Adrenal gland (tissue), 5 donors: ENCODE data around the gene IDH3A.

ENCODE experiments used
- POLR2A ChIP-seq, 2 donors: fragments of 450-650 bp; IDR thresholded peaks; one replicate each; pipeline ENCODE4 v1.6.1; 2017; ENCODE audit warnings: antibody characterized with exemption in 2 of 2, mild to moderate bottlenecking in 2 of 2, moderate library complexity in 1 of 2
- TF ChIP-seq, protein P1 (sequence below), 6 experiments: fragments of 450-650 bp in 4 of 6; fragments of 200-600 bp in 2 of 6; sonication (generic) in 1 of 6; IDR thresholded peaks; 1 replicate in 5 of 6; 2 replicates in 1 of 6; pipeline versions ENCODE4 v1.5.1 to v1.8.0; 2016 to 2021; ENCODE audit warnings: antibody characterized with exemption in 6 of 6, mild to moderate bottlenecking in 2 of 6, moderate library complexity in 1 of 6
- donor health status: DM: no; HTN: no; CAD: no.

DNA sequence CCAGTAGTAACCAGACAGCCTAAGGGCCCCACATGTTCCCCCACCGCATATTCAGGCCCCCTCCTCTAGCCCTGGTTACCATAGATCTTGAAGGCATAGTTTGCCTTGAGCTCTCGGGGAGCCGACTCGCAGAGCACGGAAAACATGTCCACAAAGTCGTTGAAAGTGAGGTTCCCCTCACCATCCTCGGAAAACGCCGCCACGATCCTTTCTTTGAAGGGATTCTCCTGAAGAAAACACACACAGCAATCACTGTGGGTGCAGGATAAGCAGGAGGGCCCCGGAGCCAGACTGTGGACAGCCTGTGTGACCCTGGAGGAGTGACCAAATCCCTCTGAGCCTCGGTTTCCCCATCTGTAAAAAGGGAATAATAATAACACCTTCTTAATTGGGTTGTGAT, 40.0 kb upstream of the IDH3A start:
- no peak for TF ChIP-seq POLR2A (IDR thresholded peaks at IDR 0.05)
- TF ChIP-seq, protein P1, sequence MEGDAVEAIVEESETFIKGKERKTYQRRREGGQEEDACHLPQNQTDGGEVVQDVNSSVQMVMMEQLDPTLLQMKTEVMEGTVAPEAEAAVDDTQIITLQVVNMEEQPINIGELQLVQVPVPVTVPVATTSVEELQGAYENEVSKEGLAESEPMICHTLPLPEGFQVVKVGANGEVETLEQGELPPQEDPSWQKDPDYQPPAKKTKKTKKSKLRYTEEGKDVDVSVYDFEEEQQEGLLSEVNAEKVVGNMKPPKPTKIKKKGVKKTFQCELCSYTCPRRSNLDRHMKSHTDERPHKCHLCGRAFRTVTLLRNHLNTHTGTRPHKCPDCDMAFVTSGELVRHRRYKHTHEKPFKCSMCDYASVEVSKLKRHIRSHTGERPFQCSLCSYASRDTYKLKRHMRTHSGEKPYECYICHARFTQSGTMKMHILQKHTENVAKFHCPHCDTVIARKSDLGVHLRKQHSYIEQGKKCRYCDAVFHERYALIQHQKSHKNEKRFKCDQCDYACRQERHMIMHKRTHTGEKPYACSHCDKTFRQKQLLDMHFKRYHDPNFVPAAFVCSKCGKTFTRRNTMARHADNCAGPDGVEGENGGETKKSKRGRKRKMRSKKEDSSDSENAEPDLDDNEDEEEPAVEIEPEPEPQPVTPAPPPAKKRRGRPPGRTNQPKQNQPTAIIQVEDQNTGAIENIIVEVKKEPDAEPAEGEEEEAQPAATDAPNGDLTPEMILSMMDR (IDR thresholded peaks at IDR 0.05), result no peak
